HG02970 (cell line): ENCODE data around the gene TPD52L1.
"Not testable (repeated sequence)": the region's sequence is repeated elsewhere in the genome, so short reads cannot be mapped to it uniquely, and the experiment has no call there.

Experiments used
- ATAC-seq: cut with Tn5 transposase; IDR thresholded peaks from one replicate; pipeline ENCODE4 v1.9.1; 2021; ENCODE audit warnings: mild to moderate bottlenecking, moderate library complexity, moderate number of reproducible peaks; ENCODE audit not compliant: unreplicated experiment, low FRiP score

The TPD52L1 gene

DNA sequence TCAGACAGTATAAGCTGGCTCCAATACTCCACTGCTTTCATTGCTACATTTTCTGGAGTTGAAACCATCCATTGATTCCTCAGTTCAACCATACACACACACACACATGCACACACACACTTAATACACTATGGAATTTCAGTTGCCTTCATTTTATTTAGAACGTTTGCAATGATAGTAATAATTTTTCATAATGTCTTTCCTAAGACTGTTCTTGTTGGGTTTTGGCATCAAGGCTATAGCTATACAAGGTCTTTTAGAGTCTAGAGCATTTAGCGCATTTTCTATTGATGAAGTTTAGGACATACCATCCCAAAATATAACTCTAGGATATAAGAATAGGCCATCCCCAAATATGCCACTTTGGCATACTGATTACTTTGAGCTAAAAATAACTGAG lies 15.5 kb upstream of the TPD52L1 start:
- ATAC-seq: no peak

DNA sequence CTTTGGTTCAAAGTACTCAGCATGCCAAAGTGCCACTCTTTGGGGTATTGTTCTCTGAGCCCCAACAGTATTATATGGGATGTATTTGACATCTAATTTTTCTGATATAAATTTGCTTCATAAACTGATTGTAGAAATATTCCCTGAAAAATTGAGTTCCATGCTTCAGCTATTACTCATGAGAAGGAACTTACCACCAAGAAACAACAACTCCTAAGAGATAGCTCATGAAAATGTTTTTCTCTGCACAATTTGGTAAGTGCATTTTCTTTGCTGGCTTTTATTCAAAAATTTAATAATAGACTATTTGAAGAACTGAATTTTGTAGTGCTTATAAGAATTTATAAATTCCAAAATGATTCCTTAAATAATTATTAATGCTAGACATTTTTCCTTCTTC lies 12.8 kb upstream of the TPD52L1 start:
- no peak for ATAC-seq

DNA sequence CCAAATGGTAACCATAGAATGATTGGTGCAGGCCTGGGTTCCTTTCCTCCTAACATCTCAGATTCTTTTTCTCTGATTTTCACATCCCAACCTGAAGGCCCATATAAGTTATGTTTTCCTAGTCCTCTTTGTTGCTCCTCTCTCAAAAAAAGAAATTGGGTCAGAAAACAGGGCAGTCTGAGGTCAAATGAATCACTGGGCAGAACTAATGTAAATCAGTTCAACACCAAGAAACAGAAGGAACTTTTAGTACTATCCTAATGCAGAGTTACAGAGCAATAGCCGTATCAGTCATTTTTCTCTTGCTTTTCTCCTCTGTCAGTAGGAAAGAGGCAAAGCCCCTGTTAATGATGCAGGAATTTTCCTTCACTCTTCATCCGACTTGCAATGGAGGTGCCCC lies 11.0 kb upstream of the TPD52L1 start:
- ATAC-seq: no peak

DNA sequence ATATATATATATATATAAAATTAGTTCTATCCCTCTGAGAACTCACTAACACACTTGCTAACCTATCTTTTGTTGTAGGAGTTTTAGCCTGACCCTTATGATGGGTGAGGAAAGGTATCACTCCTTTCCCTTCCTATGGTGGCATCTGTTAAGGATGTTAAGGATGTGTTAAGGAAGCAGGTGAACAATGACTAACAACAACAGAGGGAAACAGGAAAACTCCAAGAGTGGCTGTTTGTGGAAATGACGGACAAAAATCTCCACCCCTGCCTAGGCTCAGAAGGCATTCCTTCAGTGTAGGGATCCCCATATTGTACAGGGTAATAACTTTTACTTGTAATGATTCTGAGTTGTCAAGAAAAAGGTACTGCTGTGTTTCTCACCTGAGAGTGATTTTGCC lies 8.8 kb upstream of the TPD52L1 start:
- ATAC-seq: no peak

DNA sequence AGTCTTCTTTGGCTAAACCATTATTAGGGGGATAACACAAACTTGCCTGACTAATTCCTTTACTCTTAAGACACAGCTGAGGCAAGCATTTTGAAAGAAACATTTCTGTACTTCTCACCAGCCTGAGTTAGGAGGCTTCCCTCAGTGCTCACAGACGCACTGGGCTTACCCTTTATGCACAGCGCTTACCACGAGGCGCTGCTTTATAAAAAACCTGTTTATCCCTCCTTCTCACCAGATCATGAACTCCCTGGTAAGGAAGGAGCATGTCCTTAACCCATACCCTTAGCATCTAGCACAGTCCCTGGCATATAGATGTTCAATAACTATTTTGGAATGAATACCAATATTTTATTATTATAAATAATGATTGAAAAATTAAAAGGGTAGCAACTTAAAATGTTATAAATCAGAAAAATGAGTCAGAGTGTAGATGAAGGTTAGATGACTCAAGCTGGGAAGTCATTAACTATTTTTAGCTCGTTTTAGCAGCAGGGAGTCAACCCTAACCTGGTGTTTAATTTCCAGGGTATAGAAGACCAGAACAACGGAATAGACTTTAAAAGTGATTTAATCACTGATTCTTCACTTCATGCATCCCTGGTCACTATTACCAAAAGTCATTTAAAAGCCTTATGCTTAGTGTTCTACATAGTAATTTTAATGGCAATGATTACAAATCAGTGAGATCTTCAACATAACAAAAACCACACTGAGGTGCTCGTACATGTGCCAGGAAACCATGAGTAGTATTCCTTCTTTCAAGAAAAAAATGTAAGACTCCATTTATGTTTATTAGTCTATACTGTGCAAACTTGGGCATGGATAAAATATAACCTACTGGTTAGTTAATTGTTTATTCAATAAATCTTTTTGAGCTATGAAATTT lies 4.1 kb upstream of the TPD52L1 start:
- ATAC-seq: no peak

DNA sequence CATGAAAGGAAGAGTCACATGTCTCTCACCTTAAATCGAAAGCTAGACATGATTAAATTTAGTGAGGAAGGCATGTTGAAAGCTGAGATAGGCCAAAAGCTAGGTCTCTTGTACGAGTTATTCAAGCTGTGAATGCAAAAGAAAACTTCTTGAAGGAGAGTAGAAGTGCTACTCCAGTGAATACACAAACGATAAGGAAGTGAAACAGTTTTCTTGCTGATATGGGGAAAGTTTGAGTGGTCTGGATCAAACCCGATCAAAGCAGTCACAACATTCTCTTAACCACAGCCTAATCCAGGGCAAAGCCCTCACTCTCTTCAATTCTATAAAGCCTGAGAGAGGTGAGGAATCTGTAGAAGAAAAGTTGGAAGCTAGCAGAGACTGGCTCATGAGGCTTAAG lies 1.9 kb upstream of the TPD52L1 start:
- ATAC-seq: no peak

DNA sequence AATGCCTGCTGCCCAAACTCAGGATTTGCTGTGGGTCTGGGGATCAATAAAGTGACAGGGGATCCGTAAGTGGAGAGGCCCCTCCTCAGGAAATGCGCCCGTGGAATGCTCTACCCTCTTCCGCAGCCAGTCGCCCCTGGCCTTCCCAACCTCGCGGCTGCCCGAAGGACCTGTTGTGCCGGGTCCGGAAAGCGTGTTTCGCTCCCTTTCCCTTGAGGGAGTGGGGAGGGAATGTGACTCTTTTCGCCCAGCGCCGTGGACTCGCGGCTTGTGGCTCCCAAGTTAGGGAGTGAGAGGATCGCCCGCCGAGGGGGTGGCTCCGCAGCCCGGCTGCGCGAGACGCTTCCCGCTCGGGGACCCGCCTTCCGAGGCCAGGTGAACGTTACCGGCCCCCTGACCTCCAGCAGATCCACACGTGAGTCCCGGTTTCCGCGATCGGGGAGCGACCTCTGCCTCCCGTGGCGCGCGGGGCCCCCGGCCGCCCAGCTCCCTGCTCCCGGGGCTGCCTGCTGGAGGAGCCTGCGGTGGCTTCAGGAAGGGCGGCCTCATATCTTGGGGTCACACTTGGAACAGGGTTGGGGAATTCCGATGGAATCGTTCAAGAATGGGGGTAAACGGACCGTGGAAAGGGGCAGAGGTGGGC lies 666 bp downstream of the TPD52L1 start:
- ATAC-seq: no peak

DNA sequence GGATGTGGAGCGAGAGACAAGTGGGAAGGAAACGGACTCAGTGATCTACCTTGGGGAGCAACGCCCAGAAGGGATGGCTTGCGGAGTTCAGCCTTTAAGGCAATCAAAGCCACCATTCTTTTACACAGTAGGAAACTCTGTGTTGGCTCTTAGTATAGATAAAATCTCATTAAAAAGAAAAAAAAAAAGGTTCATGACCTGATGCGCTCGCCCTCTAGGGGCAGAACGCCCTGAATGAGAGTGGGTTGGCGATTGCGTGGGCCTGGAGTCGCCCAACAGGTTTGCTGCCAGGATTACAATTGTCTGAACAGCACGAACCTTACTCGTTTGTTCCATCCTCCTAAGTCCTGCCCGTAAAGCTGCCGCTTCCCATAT lies 1.2 kb downstream of the TPD52L1 start:
- ATAC-seq: no peak

DNA sequence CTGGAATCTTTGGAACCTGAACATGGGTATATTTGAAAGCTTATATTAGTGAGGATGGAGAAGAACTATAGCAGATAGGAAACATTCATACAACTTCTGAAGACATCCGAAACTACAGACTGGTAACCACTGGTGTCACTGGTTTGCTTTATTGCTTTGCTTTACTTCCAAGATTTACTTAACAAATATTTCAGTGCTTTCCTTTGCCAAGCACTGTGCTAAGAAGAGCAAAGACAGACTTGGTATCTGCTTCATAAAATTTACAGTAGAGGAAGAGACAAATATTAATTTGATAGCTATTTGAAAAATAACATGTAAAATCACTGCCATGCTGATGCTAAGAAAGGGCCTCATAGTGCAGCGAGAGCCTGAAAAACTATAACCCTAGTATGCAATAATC lies 1.8 kb downstream of the TPD52L1 start:
- ATAC-seq: no peak

DNA sequence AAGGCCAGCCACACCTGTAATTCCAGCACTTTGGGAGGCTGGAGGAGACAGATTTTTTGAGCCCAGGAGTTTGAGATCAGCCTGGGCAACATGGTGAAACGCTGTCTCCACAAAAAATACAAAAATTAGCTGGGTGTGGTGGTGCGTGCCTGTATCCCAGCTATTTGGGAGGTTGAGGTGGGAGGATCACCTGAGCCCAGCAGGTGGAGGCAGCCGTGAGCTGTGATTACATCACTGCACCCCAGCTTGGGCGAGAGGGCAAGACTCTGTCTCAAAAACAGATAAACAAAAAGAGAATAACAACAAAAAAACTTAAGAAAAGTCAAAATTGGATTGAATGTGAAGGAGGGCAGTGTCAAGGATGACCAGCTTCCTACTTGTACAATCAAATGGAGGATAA lies 2.9 kb downstream of the TPD52L1 start:
- no peak for ATAC-seq

DNA sequence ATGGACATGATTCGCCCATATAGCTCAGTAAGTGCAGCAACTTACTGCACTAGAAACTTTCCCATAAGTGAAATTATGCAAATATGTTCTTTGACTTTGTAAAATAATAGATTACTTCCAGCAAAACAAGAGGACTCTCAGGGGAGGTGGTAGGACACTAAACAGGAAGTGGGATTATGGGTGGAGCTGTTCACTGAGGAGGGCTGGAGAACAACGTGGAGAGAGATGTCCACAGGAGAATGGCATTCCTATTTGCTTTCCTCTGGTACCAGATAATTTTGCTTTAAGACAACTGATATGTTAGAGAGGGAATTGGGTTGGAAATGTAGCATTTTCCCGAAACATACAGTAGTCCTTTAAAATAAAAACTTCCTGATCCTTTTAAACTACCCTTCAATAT lies 3.7 kb downstream of the TPD52L1 start:
- ATAC-seq: no peak

DNA sequence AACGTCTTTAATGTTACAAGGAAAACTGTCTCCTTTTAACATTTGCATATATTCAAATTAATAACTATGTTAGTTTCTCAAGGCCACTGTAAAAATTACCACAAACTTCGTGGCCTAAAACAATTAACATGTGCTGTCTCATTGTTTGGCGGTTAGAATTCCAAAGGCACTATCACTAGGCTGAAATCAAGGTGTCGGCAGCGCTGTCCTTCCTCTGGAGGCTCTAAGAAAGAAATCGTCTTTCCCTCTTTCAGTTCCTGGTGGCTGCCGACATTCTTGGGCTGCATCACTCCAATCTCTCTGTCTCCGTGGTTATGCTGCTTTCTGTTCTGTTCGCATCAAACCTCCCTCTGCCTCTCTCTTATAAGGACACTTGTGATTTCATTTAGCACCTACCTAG lies 4.2 kb downstream of the TPD52L1 start:
- ATAC-seq: no peak

DNA sequence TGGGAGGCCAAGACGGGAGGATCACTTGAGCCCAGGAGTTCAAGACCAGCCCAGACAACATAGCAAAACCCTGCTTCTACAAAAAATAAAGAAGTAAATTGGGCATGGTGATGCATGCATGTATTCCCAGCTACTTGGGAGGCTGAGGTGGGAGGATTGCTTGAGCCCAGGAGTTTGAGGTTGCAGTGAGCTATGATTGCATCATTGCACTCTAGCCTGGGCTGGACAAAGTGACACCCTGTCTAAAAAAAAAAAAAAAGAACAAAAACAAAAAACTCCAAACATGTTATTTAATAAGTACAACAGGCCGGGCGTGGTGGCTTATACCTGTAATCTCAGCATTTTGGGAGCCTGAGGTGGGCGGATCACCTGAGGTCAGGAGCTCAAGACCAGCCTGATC lies 9.8 kb downstream of the TPD52L1 start:
- not testable (repeated sequence) for ATAC-seq

DNA sequence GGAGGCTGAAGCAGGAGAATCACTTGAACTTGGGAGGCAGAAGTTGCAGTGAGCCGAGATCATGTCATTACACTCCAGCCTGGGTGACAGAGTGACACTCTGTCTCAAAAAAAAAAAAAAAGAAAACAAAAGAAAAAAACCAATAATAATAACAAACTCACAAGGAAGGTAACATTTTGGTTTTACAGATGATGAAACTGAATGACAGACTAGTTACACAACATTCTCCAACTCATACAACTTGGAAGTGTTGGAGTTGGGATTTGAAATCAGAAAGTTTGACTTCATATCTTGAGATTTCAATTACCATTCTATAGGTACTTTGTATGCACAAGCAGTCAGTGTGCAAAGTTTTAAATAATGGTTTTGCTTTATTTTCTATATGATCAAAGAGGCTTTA lies 10.2 kb downstream of the TPD52L1 start:
- no peak for ATAC-seq

DNA sequence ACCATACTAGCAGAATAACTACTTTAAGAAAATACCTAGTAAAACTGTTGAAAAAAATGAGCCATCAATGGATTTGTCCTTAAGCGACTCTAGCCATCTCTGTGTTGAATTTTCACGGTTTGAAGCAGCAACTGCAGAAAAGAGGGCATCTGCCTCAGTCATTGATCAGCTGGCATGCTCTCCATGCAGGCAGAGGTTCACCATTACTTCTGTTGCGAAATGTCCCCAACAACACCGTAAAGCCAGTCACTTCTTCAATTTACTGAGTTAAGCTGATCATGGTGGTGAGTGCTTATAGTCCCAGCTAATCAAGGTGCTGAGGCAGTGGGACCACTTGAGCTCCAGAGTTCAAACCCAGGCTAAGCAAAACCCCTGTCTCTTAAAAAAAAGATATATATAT lies 11.1 kb downstream of the TPD52L1 start:
- no peak for ATAC-seq

DNA sequence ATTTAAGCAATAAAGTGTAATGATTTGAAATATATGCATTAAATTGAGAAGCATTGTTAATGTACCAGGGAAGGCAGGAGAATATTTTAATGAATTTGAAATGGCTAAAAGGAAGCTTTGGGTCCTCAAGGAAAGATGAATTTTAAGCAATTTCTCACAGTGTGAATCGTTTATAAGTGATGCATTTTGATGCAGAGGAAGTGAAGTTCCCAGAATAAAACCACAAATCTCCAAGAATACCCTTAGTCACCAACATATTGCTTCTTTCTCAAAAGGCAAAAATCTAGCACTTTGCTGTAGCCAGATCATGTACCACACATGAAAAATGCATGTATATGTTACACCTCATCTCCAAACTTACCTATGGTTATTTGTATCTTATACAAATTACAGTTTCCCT lies 11.7 kb downstream of the TPD52L1 start:
- no peak for ATAC-seq

DNA sequence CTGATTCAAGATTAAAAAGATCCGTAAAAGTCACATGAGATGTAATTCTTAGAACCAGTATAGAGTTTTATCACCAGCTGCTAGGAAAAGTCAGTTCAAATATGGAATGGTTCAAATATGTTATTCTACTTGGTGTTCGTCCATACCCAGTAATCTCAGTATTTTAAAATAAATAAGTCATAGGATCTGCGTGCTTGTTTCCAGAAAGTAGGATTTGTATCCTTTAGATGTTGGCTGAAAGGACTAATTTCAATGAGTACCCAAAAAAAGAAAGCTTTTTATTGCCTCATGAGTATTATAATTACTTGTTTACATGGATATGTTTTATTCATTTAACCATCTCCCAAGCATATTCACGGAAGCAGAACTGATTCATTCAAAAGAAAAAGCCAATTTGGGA lies 12.2 kb downstream of the TPD52L1 start:
- ATAC-seq: no peak

DNA sequence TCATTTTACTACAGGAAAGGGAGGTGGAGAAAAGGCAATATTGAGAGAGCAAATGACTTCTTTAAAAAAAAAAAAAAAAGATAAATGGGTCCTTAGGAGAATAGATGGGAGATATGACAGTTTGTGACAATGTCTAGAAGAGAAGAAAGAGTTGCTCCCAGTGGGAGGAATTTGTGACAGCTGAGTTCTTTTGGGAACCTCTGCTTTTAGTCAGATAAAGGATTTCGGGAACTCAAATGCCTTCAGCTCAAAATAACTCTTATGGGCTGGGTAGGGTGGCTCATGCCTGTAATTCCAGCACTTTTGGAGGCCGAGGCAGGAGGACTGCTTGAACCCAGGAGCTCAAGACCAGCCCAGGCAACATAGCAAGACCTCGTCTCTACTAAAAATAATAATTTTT lies 13.1 kb downstream of the TPD52L1 start:
- ATAC-seq: no peak

DNA sequence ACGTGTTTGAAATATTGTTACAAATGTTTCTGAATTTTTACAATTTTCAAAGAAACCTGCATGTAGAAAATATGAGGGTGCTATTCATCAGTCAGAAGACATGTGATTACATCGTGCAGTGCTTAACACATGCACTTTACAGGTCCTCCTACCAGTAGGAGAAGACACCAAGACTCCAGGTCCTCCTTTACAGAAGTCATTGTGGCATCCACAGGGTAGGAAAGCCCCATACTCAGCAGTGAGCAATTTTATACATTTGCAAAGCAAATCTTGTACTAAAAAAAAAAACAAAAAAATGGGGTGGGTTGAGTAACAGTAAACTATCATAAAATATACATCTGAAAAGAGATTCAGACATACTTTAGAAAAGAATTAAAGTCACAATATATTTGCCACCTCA lies 14.0 kb downstream of the TPD52L1 start:
- ATAC-seq: no peak

DNA sequence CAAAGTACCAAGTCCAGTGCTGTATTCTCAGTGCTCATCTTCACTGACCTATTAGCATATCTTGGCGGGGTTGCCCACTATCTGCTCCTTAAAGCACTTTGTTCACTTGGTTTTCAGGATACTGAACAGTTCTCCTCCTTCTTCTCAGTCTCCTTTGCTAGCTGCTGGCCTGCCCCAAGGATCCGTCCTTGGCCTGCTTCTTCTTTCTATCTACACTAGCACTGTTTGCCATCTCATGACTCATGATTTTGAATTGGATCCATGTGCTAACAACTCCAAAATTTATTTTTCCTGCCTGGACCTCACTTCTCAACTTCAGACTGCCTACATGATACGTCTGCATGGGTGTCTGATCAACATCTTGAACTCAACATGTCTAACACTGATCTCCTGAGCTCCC lies 15.5 kb downstream of the TPD52L1 start:
- ATAC-seq: no peak

DNA sequence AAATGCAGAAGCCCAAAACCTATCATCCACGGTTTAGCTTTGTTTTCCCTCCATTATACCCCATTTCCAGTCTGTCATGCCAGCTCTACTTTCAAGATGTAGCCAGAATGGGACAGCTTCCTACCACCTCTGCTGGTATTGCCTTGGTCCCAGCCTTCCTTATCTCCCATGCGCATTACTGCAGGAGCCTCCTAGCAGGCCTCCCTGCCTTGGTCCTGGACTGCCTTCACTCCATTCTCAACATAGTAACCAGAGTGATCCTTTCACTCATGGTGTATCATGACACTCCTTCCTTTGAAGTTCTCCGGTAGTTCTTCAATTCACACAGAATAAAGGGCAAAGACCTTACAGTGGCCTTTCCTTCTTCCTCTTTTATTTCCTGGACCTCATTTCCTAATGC lies 15.9 kb downstream of the TPD52L1 start:
- no peak for ATAC-seq

DNA sequence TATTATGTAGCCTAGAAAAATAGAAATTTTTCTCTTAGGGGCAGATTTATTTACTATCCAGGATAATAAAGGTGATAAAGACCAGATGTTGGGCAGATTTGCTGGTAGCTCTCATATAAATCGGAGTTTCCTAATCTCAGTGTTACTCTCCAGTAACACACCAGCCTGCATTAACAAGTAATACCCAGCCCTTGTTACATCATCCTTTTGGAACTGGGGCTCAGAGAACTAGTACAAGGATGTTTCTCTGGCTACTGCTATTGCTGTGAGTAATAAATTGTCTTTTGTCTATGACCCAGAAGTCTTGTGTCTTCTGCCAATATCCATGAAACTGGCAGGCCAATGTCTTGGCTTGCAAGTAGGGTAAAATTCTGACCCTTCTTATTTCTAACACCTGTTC lies 16.8 kb downstream of the TPD52L1 start:
- no peak for ATAC-seq
